Fibroblast of mammary gland (primary cell): ENCODE results near the gene NUSAP1.

Experiments
- DNase-seq: peaks from one replicate; pipeline ENCODE4 v3.0.0-alpha.2; 2010; ENCODE audit warnings: low read depth
- H3K4me3 ChIP-seq: 2 replicates; pipeline ENCODE4 v1.5.1; 2011; ENCODE audit warnings: low read depth, mild to moderate bottlenecking, low read length, moderate library complexity; ENCODE audit not compliant: control insufficient read depth
- TF ChIP-seq, protein P1 (sequence below): conservative IDR thresholded peaks from 2 replicates; pipeline ENCODE4 v1.5.1; 2011; ENCODE audit warnings: low read depth, low read length, inconsistent platforms; ENCODE audit not compliant: control insufficient read depth, insufficient read depth

NUSAP1 gene

DNA sequence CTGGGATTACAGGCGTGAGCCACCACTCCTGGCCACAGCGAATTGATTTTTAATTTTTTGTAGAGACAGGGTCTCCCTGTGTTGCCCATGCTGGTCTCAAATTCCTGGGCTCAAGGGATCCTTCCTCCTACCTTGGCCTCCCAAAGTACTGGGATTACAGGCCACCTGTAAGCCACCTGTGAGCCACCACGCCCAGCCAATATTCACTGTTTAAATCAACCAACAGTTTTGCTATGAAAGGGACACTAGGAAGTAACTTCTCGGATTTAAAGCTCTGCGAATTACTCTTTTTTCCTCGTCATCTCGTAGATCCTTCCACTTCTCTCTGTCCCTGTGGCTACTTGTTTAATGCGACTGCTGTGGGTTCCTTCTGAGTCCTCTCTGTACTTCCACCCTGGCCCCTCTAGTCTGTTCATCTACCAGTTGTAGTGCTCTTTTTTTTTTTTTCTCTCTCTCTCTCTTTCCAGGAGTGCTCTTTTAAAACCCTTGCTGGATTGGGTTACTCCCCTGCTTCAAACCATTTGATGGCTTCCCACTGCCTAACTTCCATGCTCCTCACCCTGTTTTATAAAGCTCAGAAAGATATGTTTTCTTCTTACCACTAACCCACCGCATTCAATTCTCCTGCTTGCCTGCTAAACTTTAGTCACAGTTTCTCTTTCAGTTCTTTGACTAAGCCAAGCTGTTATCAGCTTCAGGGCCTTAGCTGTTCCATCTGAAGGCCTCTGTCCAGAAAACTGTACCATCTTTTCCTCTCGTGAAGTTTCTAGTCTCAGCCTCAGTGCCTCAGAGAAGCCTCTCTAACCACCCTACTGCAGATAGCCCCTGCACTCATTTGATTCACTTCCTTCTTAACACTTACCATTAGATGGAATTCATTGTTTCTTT lies 96.6 kb downstream of the NUSAP1 start:
- H3K4me3 ChIP-seq = no peak overlapping the region
- no peak for DNase-seq
- TF ChIP-seq, protein P1, sequence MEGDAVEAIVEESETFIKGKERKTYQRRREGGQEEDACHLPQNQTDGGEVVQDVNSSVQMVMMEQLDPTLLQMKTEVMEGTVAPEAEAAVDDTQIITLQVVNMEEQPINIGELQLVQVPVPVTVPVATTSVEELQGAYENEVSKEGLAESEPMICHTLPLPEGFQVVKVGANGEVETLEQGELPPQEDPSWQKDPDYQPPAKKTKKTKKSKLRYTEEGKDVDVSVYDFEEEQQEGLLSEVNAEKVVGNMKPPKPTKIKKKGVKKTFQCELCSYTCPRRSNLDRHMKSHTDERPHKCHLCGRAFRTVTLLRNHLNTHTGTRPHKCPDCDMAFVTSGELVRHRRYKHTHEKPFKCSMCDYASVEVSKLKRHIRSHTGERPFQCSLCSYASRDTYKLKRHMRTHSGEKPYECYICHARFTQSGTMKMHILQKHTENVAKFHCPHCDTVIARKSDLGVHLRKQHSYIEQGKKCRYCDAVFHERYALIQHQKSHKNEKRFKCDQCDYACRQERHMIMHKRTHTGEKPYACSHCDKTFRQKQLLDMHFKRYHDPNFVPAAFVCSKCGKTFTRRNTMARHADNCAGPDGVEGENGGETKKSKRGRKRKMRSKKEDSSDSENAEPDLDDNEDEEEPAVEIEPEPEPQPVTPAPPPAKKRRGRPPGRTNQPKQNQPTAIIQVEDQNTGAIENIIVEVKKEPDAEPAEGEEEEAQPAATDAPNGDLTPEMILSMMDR = no peak
